Fibroblast of skin of left quadriceps (primary cell): ENCODE results near the gene WDR70.
"Not testable (repeated sequence)": the region's sequence is repeated elsewhere in the genome, so short reads cannot be mapped to it uniquely, and the experiment has no call there.

Experiments used
- DNase-seq, 2 experiments: peaks; one replicate each; pipeline ENCODE4 v3.0.0-alpha.2; 2013; ENCODE audit warnings: low read depth in 2 of 2

WDR70 gene

GRCh38 chr5:37517686-37518085 is 138.6 kb downstream of the WDR70 start:
- no peak for DNase-seq

GRCh38 chr5:37518356-37518755 is 139.2 kb downstream of the WDR70 start:
- DNase-seq = not testable (repeated sequence)

- DNase-seq = no peak
These were observed 140.2 kb downstream of the WDR70 start for GRCh38 chr5:37519304-37519703.

GRCh38 chr5:37519807-37520206 is 140.7 kb downstream of the WDR70 start:
- DNase-seq = no peak

GRCh38 chr5:37520811-37521210 is 141.7 kb downstream of the WDR70 start:
- DNase-seq = no peak

- no peak for DNase-seq
These were observed 154.0 kb downstream of the WDR70 start for GRCh38 chr5:37532976-37533740.

- DNase-seq = no peak
These were observed 154.7 kb downstream of the WDR70 start for GRCh38 chr5:37533851-37534250.

- no peak for DNase-seq
These were observed 160.3 kb downstream of the WDR70 start for GRCh38 chr5:37539459-37539858.

- no peak for DNase-seq
These were observed 164.1 kb downstream of the WDR70 start for GRCh38 chr5:37543216-37543615.

GRCh38 chr5:37549411-37549810 is 170.3 kb downstream of the WDR70 start:
- no peak for DNase-seq

- no peak for DNase-seq
These were observed 173.0 kb downstream of the WDR70 start for GRCh38 chr5:37552161-37552560.

- DNase-seq = peak; percentile 38 to 44
These were observed 173.9 kb downstream of the WDR70 start for GRCh38 chr5:37552770-37553719.

GRCh38 chr5:37553720-37554404 is 174.7 kb downstream of the WDR70 start:
- peak; percentile 8 to 13 for DNase-seq

GRCh38 chr5:37554405-37554739 is 175.3 kb downstream of the WDR70 start:
- DNase-seq = no peak

GRCh38 chr5:37554938-37555337 is 175.8 kb downstream of the WDR70 start:
- no peak for DNase-seq

GRCh38 chr5:37557734-37558293 is 178.7 kb downstream of the WDR70 start:
- DNase-seq = no peak

GRCh38 chr5:37565062-37565670 is 186.0 kb downstream of the WDR70 start:
- no peak for DNase-seq

- no peak for DNase-seq
These were observed 188.4 kb downstream of the WDR70 start for GRCh38 chr5:37567566-37567965.

GRCh38 chr5:37568018-37568753 is 189.1 kb downstream of the WDR70 start:
- no peak for DNase-seq

- DNase-seq = no peak
These were observed 189.8 kb downstream of the WDR70 start for GRCh38 chr5:37568893-37569292.

GRCh38 chr5:37569466-37569865 is 190.3 kb downstream of the WDR70 start:
- DNase-seq = no peak
